ENCODE data around the gene ZNF598. TPM values are rescaled to one million over a fixed set of nuclear protein-coding genes. Genes with fewer than 3 reads are reported as not detected.
A peak's percentile ranks its signal among the peaks of the same experiment; 100 is the strongest.
"Not testable (repeated sequence)": the region's sequence is repeated elsewhere in the genome, so short reads cannot be mapped to it uniquely, and the experiment has no call there.

ZNF598 gene
- total and polyA plus RNA-seq, 2 donors from 2014 or later, result 14.3 to 34.9 TPM

DNA sequence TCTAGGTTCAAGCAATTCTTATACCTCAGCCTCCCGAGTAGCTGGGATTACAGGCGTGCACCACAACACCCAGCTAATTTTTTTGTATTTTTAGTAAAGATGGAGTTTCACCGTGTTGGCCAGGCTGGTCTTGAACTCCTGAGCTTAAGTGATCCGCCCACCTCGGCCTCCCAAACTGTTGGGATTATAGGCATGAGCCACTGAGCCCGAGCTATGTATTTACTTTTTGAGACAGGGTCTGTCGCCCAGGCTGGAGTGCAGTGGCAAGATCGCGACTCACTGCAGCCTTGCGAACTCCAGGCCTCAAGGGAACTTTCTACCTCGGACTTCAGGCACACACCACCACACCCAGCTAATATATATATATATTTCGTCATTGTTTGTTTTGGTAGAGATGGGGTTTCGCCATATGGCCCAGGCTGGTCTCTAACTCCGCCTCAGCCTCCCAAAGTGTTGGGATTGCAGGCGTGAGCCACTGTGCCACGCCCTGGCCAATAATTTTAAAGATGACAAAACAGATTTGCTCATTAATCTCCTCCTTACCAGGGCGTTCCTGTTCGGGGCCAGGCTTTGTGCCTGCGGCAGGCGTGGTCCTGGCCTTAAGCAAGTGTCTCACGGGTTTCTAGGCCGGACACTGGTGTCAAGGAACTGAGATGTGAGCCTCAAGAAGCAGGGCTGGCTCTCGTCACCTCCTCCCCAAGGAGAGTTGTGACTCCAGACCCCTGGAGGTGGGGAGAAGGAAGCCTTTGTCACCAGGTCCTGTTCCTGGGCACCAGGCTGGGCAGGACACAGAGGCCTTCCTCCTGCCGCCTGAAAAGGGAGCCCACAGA is 5.7 kb upstream of the ZNF598 start:
- Histone ChIP-seq H3K9ac (ENCODE audit: low read length in 3 of 3) (no peak overlapping the region), H3K9me3 (ENCODE audit: control insufficient read depth in 2 of 3, insufficient read depth in 1 of 3, low read length in 3 of 3) (no peaks in the 10 kb centered on the region), H3K4me1 (ENCODE audit: control insufficient read depth in 2 of 3, insufficient read depth in 2 of 3, low read depth in 1 of 3, low read length in 3 of 3) (peaks cover 0 to 7% (median 2%) of the 10 kb centered on the region in 3 donors), H3K36me3 (ENCODE audit: control insufficient read depth in 2 of 3, insufficient read depth in 3 of 3, low read length in 3 of 3) (no peaks in the 10 kb centered on the region), H3K4me3 (ENCODE audit: low read length in 3 of 3) (no peak overlapping the region), H3K27ac (ENCODE audit: low read depth in 2 of 2, low read length in 2 of 2) (no peak overlapping the region), H3K27me3 (ENCODE audit: control insufficient read depth, insufficient read depth, low read length) (no peaks in the 10 kb centered on the region)
- intact Hi-C loops (cut with DNase I), result no loop called here
- DNase-seq (no peak), FAIRE-seq (no peak)
- TF ChIP-seq, protein P1, sequence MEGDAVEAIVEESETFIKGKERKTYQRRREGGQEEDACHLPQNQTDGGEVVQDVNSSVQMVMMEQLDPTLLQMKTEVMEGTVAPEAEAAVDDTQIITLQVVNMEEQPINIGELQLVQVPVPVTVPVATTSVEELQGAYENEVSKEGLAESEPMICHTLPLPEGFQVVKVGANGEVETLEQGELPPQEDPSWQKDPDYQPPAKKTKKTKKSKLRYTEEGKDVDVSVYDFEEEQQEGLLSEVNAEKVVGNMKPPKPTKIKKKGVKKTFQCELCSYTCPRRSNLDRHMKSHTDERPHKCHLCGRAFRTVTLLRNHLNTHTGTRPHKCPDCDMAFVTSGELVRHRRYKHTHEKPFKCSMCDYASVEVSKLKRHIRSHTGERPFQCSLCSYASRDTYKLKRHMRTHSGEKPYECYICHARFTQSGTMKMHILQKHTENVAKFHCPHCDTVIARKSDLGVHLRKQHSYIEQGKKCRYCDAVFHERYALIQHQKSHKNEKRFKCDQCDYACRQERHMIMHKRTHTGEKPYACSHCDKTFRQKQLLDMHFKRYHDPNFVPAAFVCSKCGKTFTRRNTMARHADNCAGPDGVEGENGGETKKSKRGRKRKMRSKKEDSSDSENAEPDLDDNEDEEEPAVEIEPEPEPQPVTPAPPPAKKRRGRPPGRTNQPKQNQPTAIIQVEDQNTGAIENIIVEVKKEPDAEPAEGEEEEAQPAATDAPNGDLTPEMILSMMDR (IDR thresholded peaks at IDR 0.05; ENCODE audit: borderline replicate concordance, extremely low read depth, insufficient read depth), result no peak

DNA sequence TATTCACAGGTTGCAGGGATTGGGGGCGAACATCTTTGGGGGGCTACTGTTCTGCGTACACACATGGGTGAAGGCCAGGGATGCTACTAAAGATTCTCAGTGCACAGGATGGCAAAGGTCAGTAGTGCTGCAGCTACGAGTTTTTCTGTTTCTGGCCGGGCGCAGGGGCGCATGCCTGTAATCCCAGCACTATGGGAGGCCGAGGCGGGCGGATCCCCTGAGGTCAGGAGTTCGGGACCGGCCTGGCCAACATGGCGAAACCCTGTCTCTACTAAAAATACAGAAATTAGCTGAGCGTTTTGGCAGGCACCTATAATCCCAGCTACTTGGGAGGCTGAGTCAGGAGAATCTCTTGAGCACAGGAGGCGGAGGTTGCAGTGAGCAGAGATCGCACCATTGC is 3.9 kb upstream of the ZNF598 start:
- TF ChIP-seq, protein P1 (IDR thresholded peaks at IDR 0.05; ENCODE audit: borderline replicate concordance, extremely low read depth, insufficient read depth), result no peak
- Histone ChIP-seq H3K36me3 (ENCODE audit: control insufficient read depth in 2 of 3, insufficient read depth in 3 of 3, low read length in 3 of 3) (no peaks in the 10 kb centered on the region), H3K27ac (ENCODE audit: low read depth in 2 of 2, low read length in 2 of 2) (no peak overlapping the region), H3K4me3 (ENCODE audit: low read length in 3 of 3) (no peak overlapping the region), H3K4me1 (ENCODE audit: control insufficient read depth in 2 of 3, insufficient read depth in 2 of 3, low read depth in 1 of 3, low read length in 3 of 3) (peaks cover 1 to 11% (median 3%) of the 10 kb centered on the region in 3 donors), H3K9me3 (ENCODE audit: control insufficient read depth in 2 of 3, insufficient read depth in 1 of 3, low read length in 3 of 3) (no peaks in the 10 kb centered on the region), H3K9ac (ENCODE audit: low read length in 3 of 3) (no peak overlapping the region), H3K27me3 (ENCODE audit: control insufficient read depth, insufficient read depth, low read length) (no peaks in the 10 kb centered on the region)
- intact Hi-C loops (cut with DNase I), result no loop called here
- no peak for DNase-seq
- no peak for FAIRE-seq

DNA sequence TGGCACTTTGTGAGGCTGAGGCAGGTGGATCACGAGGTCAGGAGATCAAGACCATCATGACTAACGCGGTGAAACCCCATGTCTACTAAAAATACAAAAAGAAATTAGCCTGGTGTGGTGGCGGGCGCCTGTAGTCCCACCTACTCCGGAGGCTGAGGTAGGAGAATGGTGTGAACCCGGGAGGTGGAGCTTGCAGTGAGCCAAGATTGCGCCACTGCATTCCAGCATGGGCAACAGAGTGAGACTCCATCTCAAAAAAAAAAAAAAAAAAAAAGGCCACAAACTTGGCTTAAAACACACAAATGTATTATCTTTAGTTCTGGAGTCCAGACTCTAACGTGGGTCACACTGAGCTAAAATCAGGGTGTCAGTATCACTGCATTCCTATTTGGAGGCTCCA is 2.1 kb upstream of the ZNF598 start:
- H3K4me3 ChIP-seq (ENCODE audit: low read length in 3 of 3); H3K27me3 ChIP-seq (ENCODE audit: control insufficient read depth, insufficient read depth, low read length); H3K9ac ChIP-seq (ENCODE audit: low read length in 3 of 3); H3K27ac ChIP-seq (ENCODE audit: low read depth in 2 of 2, low read length in 2 of 2); H3K9me3 ChIP-seq (ENCODE audit: control insufficient read depth in 2 of 3, insufficient read depth in 1 of 3, low read length in 3 of 3); FAIRE-seq; intact Hi-C loops (cut with DNase I); H3K36me3 ChIP-seq (ENCODE audit: control insufficient read depth in 2 of 3, insufficient read depth in 3 of 3, low read length in 3 of 3); DNase-seq: not testable (repeated sequence)
- peaks cover 3 to 25% (median 3%) of the 10 kb centered on the region in 3 donors for H3K4me1 ChIP-seq (ENCODE audit: control insufficient read depth in 2 of 3, insufficient read depth in 2 of 3, low read depth in 1 of 3, low read length in 3 of 3)

DNA sequence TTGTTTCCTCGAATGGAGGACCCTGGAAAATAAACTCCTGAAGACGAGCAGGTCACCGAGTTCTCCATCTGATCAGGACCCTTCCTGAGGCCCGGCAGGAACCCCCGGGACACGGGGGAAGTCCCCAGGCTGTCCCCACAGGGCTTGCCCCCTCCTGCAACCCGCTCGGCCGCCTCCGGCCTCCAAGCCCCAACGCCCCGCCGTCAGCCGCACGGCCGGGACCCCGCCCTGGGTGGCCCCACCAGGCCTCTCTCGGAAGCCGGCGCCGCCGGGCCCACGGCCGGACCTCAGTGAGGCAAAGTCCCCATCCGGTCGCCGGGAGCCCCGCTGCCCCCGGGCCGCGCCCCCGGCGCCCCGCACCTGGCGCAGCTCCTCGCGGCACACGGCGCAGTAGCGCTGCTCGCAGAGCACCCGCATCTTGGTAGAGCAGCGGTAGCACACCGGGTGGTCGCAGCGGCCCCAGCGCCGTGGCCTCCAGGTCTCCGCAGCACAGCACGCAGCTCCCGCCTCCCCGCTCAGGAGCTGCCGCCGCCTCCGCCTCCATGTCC is 383 bp downstream of the ZNF598 start:
- H3K36me3 ChIP-seq (ENCODE audit: control insufficient read depth in 2 of 3, insufficient read depth in 3 of 3, low read length in 3 of 3), result no peaks in the 10 kb centered on the region
- DNase-seq (peak in 1 of 5 donors; percentile 85), FAIRE-seq (no peak)
- peaks cover 3 to 36% (median 3%) of the 10 kb centered on the region in 3 donors for H3K4me1 ChIP-seq (ENCODE audit: control insufficient read depth in 2 of 3, insufficient read depth in 2 of 3, low read depth in 1 of 3, low read length in 3 of 3)
- TF ChIP-seq, protein P1 (IDR thresholded peaks at IDR 0.05; ENCODE audit: borderline replicate concordance, extremely low read depth, insufficient read depth), result no peak
- H3K9ac ChIP-seq (ENCODE audit: low read length in 3 of 3), result peak overlapping the region in 2 of 3 donors; percentile 80 to 88
- no peaks in the 10 kb centered on the region for H3K9me3 ChIP-seq (ENCODE audit: control insufficient read depth in 2 of 3, insufficient read depth in 1 of 3, low read length in 3 of 3)
- peak overlapping the region in 1 of 2 donors; percentile 65 for H3K27ac ChIP-seq (ENCODE audit: low read depth in 2 of 2, low read length in 2 of 2)
- no peaks in the 10 kb centered on the region for H3K27me3 ChIP-seq (ENCODE audit: control insufficient read depth, insufficient read depth, low read length)
- intact Hi-C loops (cut with DNase I), result no loop called here
- peak overlapping the region; percentile 49 to 75 (median 71) for H3K4me3 ChIP-seq (ENCODE audit: low read length in 3 of 3)

Data from kidney (tissue), 14 donors.